Stomach smooth muscle (tissue), 2 donors: ENCODE measurements around the gene TIGD3.

Experiments used
- H3K27ac ChIP-seq: one replicate; pipeline ENCODE4 v1.7.0; 2013; ENCODE audit warnings: mild to moderate bottlenecking, low read length, inconsistent platforms
- H3K27me3 ChIP-seq, 2 donors: one replicate each; pipeline ENCODE4 v1.7.0; 2013; ENCODE audit warnings: low read length in 2 of 2; ENCODE audit not compliant: insufficient read depth in 2 of 2, control insufficient read depth in 1 of 2
- H3K36me3 ChIP-seq, 2 donors: one replicate each; pipeline ENCODE4 v1.7.0; 2013; ENCODE audit warnings: low read length in 2 of 2; ENCODE audit not compliant: control insufficient read depth in 2 of 2, insufficient read depth in 2 of 2
- H3K4me1 ChIP-seq: one replicate; pipeline ENCODE4 v1.7.0; 2013; ENCODE audit warnings: low read length; ENCODE audit not compliant: control insufficient read depth, insufficient read depth
- H3K4me3 ChIP-seq, 2 donors: one replicate each; pipeline ENCODE4 v1.7.0; 2013; ENCODE audit warnings: low read length in 2 of 2
- H3K9ac ChIP-seq, 2 donors: one replicate each; pipeline ENCODE4 v1.7.0; 2013; ENCODE audit warnings: low read length in 2 of 2, mild to moderate bottlenecking in 1 of 2
- H3K9me3 ChIP-seq, 2 donors: one replicate each; pipeline ENCODE4 v1.7.0; 2013; ENCODE audit warnings: low read length in 2 of 2; ENCODE audit not compliant: control insufficient read depth in 2 of 2
- donor health status: healthy.
- donor health status: Pancreatic carcinoma.

TIGD3 gene

DNA sequence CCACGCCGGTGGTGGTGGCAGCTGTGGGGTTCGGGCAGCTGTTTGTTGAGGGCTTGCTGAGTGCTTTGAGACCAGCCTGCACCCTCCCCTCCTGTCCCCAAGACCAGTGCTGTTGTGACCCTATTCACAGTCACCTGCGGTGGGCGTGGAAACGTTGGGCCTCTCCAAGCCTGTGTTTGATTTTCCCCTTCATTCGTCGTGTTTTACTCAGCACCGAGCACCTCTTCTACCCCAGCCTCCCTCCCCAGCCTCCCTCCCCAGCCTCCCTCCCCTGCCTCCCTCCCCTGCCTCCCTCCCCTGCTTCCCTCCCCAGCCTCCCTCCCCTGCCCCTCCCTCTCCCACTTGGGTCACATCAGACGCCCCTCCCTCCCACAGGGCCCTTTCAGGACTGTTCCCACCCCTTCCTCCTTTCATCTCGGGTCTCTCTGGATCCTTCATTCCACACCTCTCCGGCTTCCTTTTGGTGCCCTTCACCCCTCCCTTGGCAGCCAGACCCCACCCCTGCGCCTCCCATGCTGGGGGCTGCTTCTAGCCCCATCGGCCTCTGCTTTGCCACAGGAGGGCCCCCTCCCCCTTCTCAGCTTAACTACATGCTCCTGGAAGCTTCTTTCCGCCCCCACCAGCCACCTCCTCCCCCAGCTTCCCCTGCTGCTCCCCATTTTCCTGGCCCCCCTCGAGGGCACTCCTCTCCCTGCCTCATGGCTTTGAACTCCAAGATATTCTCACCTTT lies 46.7 kb downstream of the TIGD3 start:
- Histone ChIP-seq H3K27me3 (no peaks in the 10 kb centered on the region), H3K4me1 (peaks cover 5% of the 10 kb centered on the region), H3K9ac (no peak overlapping the region), H3K36me3 (peaks cover 17 to 30% of the 10 kb centered on the region in 2 donors), H3K27ac (no peak overlapping the region), H3K4me3 (no peak overlapping the region), H3K9me3 (no peaks in the 10 kb centered on the region)

DNA sequence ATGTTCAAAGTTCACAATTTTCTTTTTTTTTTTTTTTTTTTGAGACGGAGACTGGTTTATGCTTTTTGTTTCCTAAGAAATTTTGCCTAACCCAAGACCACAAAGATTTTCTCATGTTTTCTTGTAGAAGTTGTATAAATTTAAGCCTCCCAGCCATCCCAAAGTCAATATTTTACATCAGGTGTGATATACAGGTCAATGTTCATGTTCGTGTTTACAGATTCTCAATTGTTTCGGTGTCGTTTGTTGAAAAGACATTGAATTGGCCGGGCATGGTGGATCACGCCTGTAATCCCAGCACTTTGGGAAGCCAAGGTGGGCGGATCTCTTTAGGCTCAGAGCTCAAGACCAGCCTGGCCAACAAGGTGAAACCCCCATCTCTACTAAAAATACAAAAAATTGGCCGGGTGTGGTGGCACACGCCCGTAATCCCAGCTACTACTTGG lies 47.3 kb downstream of the TIGD3 start:
- no peak overlapping the region for H3K27ac ChIP-seq
- H3K36me3 ChIP-seq: peaks cover 17 to 30% of the 10 kb centered on the region in 2 donors
- no peak overlapping the region for H3K9ac ChIP-seq
- peaks cover 5% of the 10 kb centered on the region for H3K4me1 ChIP-seq
- no peaks in the 10 kb centered on the region for H3K9me3 ChIP-seq
- H3K27me3 ChIP-seq: no peaks in the 10 kb centered on the region
- no peak overlapping the region for H3K4me3 ChIP-seq

DNA sequence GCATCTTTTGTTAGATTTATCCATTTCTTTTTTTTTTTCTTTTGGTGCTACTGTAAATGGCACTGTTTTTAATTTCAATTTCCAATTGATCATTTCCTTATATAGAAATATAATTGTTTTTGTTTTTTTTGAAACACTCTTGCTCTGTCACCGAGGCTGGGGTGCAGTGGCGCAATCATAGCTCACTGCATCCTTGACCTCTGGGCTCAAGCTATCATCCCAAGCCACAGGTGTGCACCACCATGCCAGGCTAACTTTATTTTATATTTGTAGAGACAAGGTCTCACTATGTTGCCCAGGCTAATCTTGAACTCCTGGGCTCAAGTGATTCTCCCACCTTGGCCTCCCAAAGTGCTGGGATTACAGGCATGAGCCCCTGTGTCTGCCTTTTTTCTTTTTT lies 48.2 kb downstream of the TIGD3 start:
- Histone ChIP-seq H3K4me3 (no peak overlapping the region), H3K9me3 (no peaks in the 10 kb centered on the region), H3K9ac (no peak overlapping the region), H3K27ac (no peak overlapping the region), H3K36me3 (peaks cover 11 to 26% of the 10 kb centered on the region in 2 donors), H3K4me1 (peaks cover 5% of the 10 kb centered on the region), H3K27me3 (no peaks in the 10 kb centered on the region)

DNA sequence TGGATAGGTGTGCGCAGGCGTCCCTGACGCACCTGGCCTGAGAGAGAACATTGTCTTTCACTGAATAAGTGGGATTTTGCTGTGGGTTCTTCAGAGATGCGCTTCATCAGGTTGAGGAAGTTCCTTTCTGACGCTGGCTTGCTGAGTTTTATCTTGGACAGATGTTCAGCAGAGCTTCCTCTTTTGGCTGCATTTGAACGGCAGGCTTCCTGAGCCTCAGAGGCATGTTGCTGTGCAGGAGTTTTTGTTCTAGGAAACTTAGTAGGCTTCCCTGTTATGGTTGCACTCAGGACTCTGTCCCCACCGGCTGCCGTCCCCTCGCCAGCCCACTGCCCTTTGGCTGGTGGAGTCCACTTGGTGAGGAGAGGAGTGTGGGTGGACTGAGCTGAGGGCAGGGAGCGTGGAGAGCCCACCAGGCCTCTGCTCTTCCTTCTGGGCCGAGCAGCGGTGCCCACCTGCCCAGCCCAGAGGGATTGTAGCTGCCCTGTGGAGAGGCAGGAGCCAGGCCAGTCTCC lies 49.1 kb downstream of the TIGD3 start:
- Histone ChIP-seq H3K4me1 (peaks cover 5% of the 10 kb centered on the region), H3K27ac (no peak overlapping the region), H3K27me3 (no peaks in the 10 kb centered on the region), H3K9ac (no peak overlapping the region), H3K4me3 (no peak overlapping the region), H3K9me3 (no peaks in the 10 kb centered on the region), H3K36me3 (peaks cover 11 to 23% of the 10 kb centered on the region in 2 donors)

DNA sequence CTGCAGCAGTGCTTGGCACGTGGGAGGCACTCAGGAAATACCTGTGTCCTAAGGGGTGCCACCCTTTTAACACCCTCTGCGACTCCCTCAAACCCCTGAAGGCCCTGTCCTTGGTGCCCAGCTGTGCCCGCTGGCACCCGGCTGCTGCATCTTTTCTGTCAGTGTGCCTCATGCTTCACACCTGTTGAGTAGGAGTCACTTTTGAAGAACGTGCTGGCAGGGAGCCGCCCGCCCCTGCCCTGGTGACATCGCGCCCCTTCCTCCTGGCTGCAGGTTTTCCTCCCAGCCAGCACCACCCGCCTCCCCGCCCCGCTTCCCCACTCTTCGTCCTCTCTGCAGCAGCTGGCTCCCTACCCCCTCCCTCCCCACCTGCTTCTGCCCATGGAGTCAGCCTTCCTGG lies 49.7 kb downstream of the TIGD3 start:
- no peaks in the 10 kb centered on the region for H3K9me3 ChIP-seq
- peaks cover 11 to 23% of the 10 kb centered on the region in 2 donors for H3K36me3 ChIP-seq
- no peak overlapping the region for H3K27ac ChIP-seq

DNA sequence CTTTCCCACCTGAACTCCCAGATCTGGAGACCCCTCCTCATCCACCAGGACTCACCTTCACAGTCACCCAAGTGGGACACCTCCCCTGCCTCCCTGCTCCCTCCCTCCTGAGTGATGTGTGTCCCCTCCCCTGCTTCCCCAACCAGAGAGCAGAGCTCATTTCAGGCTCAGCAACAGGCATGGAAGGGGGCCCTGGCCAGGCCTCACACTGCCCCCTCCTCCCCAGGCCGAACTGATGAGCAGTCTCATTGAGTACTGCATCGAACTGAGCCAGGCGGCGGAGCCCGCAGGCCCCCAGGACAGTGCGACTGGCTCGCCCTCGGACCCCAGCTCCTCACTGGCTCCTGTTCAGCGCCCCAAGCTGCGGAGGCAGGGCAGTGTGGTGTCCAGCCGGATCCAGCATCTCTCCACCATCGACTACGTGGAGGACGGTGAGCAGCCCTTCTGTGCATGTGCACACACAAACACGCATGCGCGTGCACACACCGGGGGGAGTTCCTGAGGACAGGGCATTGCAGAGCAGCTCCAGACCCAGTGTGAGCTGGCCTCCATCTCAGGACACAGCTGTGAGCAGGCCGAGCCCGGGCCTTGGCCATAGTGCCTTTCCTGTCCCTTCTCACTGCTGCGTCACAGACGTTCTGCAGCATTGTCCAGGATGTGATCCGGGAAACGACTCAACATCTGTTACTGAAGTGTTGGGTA lies 50.2 kb downstream of the TIGD3 start:
- Histone ChIP-seq H3K9ac (no peak overlapping the region), H3K4me1 (peaks cover 5% of the 10 kb centered on the region), H3K27ac (no peak overlapping the region), H3K27me3 (no peaks in the 10 kb centered on the region), H3K36me3 (peaks cover 11 to 25% of the 10 kb centered on the region in 2 donors), H3K9me3 (no peaks in the 10 kb centered on the region), H3K4me3 (no peak overlapping the region)

More for the DNA sequence above, 49.7 kb downstream of the TIGD3 start:
- Histone ChIP-seq H3K4me3 (no peak overlapping the region), H3K4me1 (peaks cover 5% of the 10 kb centered on the region), H3K27me3 (no peaks in the 10 kb centered on the region), H3K9ac (no peak overlapping the region)
